CD1c-positive myeloid dendritic cell (primary cell): ENCODE results near the gene NT5C1B.

Experiments used
- DNase-seq: peaks from one replicate; pipeline ENCODE4 v3.0.0-alpha.2; 2016; ENCODE audit errors: extremely low spot score

NT5C1B gene

GRCh38 chr2:18514526-18515461 is 74.6 kb downstream of the NT5C1B start:
- no peak for DNase-seq
